Measurements from ENCODE around the gene COIL. TPM values are rescaled to one million over a fixed set of nuclear protein-coding genes. Genes with fewer than 3 reads are reported as not detected.

The COIL gene
- total RNA-seq, 6 donors from 2014 or later: 6.1 to 16.6 (median 9.5) TPM

GRCh38 chr17:56926704-56927103 is 34.1 kb downstream of the COIL start:
- H3K4me3 ChIP-seq: no peak overlapping the region
- no peak for DNase-seq
- no peak overlapping the region for H3K27ac ChIP-seq
- WGBS, 2 donors: 43 to 57% methylated on average over 2 of the region's 2 CpGs
- TF ChIP-seq CTCF (IDR thresholded peaks at IDR 0.05) (no peak), POLR2A (IDR thresholded peaks at IDR 0.05) (no peak), EP300 (IDR thresholded peaks at IDR 0.05) (no peak), POLR2AphosphoS5 (IDR thresholded peaks at IDR 0.05) (no peak)
- H3K27me3 ChIP-seq: no peaks in the 10 kb centered on the region
- H3K36me3 ChIP-seq: no peaks in the 10 kb centered on the region
- no peak for ATAC-seq (ENCODE audit: low FRiP score in 2 of 2)
- H3K4me1 ChIP-seq: no peaks in the 10 kb centered on the region
- H3K9me3 ChIP-seq: no peaks in the 10 kb centered on the region

DNA sequence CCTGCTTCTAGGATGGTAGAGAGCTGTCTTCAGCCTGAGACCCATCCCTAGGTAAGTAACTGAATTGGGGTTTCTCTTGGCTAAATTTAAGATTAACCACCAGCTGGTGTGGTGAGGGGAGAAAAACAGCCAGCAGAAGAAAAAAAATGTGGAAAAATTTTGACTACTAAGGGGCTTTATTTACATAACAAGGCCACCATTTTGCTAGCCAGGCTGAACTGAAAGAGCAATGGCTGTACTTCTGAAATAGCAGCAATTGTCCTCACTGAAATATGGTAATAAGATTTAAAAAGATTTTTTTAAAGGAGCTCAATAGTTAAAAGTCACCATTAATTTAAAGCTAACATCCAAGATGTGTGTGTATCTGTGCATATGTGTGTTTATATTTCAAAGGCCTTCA is 34.6 kb downstream of the COIL start:
- Histone ChIP-seq H3K4me3 (no peak overlapping the region), H3K27me3 (no peaks in the 10 kb centered on the region), H3K4me1 (no peaks in the 10 kb centered on the region), H3K36me3 (no peaks in the 10 kb centered on the region), H3K9me3 (no peaks in the 10 kb centered on the region), H3K27ac (no peak overlapping the region)
- no peak for ATAC-seq (ENCODE audit: low FRiP score in 2 of 2)
- no peak for DNase-seq
- TF ChIP-seq POLR2AphosphoS5 (IDR thresholded peaks at IDR 0.05) (no peak), EP300 (IDR thresholded peaks at IDR 0.05) (no peak), CTCF (IDR thresholded peaks at IDR 0.05) (no peak), POLR2A (IDR thresholded peaks at IDR 0.05) (no peak)

DNA sequence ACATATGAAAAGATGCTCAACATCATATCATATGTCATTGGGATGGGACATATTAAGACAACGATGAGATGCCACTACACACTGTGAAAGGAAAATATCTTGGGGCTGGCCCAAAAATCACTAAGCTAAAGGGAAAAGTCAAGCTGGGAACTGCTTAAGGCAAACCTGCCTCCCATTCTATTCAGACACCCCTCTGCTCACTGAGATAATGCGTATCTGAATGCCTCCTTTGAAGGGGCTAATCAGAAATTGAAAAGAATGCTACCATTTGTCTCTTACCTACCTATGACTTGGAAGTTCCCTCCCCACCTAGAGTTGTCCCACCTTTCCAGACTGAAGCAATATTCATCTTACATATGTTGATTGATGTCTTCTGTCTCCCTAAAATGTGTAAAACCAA is 35.8 kb downstream of the COIL start:
- ATAC-seq (ENCODE audit: low FRiP score in 2 of 2) (no peak), DNase-seq (no peak)
- TF ChIP-seq POLR2A (IDR thresholded peaks at IDR 0.05) (no peak), POLR2AphosphoS5 (IDR thresholded peaks at IDR 0.05) (no peak), EP300 (IDR thresholded peaks at IDR 0.05) (no peak), CTCF (IDR thresholded peaks at IDR 0.05) (no peak)
- Histone ChIP-seq H3K4me1 (no peaks in the 10 kb centered on the region), H3K9me3 (no peaks in the 10 kb centered on the region), H3K27ac (no peak overlapping the region), H3K27me3 (no peaks in the 10 kb centered on the region), H3K36me3 (no peaks in the 10 kb centered on the region), H3K4me3 (no peak overlapping the region)
- 83 to 91% methylated on average over 2 of the region's 2 CpGs for WGBS, 2 donors

DNA sequence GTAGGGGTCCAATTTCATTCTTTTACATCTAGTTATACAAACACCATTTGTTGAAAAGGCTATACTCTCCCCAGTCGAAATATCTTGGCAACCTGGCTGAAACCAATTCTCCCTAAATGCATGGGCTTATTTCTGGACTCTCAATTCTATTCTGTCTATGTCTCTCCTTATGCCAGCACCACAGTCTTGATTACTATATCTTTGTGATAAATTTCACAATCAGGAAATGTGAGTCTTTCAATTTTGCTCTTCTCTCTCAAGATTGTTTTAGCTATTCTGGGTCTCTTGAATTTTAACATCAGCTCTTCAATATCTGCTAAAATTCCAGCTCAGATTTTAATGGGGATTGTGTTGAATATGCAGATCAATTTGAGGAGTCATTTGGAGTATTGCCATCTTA is 41.1 kb downstream of the COIL start:
- Histone ChIP-seq H3K27me3 (no peaks in the 10 kb centered on the region), H3K4me1 (peaks cover 13 to 19% (median 16%) of the 10 kb centered on the region in 4 donors), H3K9me3 (no peaks in the 10 kb centered on the region), H3K36me3 (no peaks in the 10 kb centered on the region), H3K4me3 (no peak overlapping the region), H3K27ac (peak overlapping the region in 2 of 4 donors; percentile 57 to 68)
- TF ChIP-seq CTCF (IDR thresholded peaks at IDR 0.05) (no peak), POLR2A (IDR thresholded peaks at IDR 0.05) (no peak), POLR2AphosphoS5 (IDR thresholded peaks at IDR 0.05) (no peak), EP300 (IDR thresholded peaks at IDR 0.05) (no peak)
- WGBS, 2 donors: 82 to 83% methylated on average over 1 of the region's 1 CpG
- no peak for DNase-seq
- ATAC-seq (ENCODE audit: low FRiP score in 2 of 2): no peak

- H3K27ac ChIP-seq: peak overlapping the region in 2 of 4 donors; percentile 10 to 67
- peak in 1 of 2 donors; percentile 28 for ATAC-seq (ENCODE audit: low FRiP score in 2 of 2)
- DNase-seq: no peak
Observed at GRCh38 chr17:56918916-56919315, 41.9 kb downstream of the COIL start.

More at GRCh38 chr17:56918916-56919315, 41.9 kb downstream of the COIL start:
- WGBS, 2 donors: 53 to 74% methylated on average over 3 of the region's 3 CpGs
- no peak for TF ChIP-seq POLR2A (IDR thresholded peaks at IDR 0.05)
- TF ChIP-seq CTCF (IDR thresholded peaks at IDR 0.05): no peak
- TF ChIP-seq POLR2AphosphoS5 (IDR thresholded peaks at IDR 0.05): peak in 1 of 2 donors; percentile 89
- peak; percentile 25 to 83 (median 33) for TF ChIP-seq EP300 (IDR thresholded peaks at IDR 0.05)
- H3K9me3 ChIP-seq: no peaks in the 10 kb centered on the region
- H3K4me1 ChIP-seq: peaks cover 13 to 21% (median 16%) of the 10 kb centered on the region in 4 donors
- no peak overlapping the region for H3K4me3 ChIP-seq
- no peaks in the 10 kb centered on the region for H3K27me3 ChIP-seq
- no peaks in the 10 kb centered on the region for H3K36me3 ChIP-seq
